LNCaP clone FGC (cell line): ENCODE measurements around the gene SNX18.

Experiments used
- DNase-seq: peaks from one replicate; pipeline ENCODE4 v3.0.0-alpha.2; 2011; ENCODE audit warnings: low read depth
- H3K4me3 ChIP-seq: 2 replicates; pipeline ENCODE4 v1.5.1; 2011; ENCODE audit warnings: mild to moderate bottlenecking, low read depth, low read length, control low read depth
- TF ChIP-seq, protein P1 (sequence below): IDR thresholded peaks from 2 replicates; pipeline ENCODE4 v1.5.1; 2012; ENCODE audit warnings: mild to moderate bottlenecking; ENCODE audit not compliant: control insufficient read depth, insufficient read depth; ENCODE audit errors: extremely low read depth

SNX18 gene

DNA sequence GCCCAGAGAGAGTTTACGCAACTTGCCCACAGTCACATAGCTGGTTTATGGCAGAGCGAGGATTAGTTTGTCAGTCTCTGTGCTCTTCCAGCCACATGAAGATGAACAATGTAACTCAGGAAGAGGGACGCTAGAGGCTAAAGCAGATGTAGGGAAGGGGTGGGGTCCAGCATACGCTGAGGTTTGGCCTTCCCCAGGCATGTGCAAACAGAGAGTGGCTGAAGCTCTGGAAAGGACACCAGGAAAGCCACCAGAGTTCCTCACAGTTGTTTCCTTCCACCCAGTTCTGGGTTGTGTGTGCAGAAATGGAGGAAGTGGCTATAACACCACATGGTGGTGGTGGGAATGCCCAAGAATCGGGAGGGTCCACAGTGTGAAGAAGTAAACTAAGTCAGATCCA, 60.0 kb downstream of the SNX18 start:
- DNase-seq = no peak
- H3K4me3 ChIP-seq = no peak overlapping the region
- TF ChIP-seq, protein P1, sequence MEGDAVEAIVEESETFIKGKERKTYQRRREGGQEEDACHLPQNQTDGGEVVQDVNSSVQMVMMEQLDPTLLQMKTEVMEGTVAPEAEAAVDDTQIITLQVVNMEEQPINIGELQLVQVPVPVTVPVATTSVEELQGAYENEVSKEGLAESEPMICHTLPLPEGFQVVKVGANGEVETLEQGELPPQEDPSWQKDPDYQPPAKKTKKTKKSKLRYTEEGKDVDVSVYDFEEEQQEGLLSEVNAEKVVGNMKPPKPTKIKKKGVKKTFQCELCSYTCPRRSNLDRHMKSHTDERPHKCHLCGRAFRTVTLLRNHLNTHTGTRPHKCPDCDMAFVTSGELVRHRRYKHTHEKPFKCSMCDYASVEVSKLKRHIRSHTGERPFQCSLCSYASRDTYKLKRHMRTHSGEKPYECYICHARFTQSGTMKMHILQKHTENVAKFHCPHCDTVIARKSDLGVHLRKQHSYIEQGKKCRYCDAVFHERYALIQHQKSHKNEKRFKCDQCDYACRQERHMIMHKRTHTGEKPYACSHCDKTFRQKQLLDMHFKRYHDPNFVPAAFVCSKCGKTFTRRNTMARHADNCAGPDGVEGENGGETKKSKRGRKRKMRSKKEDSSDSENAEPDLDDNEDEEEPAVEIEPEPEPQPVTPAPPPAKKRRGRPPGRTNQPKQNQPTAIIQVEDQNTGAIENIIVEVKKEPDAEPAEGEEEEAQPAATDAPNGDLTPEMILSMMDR = no peak

DNA sequence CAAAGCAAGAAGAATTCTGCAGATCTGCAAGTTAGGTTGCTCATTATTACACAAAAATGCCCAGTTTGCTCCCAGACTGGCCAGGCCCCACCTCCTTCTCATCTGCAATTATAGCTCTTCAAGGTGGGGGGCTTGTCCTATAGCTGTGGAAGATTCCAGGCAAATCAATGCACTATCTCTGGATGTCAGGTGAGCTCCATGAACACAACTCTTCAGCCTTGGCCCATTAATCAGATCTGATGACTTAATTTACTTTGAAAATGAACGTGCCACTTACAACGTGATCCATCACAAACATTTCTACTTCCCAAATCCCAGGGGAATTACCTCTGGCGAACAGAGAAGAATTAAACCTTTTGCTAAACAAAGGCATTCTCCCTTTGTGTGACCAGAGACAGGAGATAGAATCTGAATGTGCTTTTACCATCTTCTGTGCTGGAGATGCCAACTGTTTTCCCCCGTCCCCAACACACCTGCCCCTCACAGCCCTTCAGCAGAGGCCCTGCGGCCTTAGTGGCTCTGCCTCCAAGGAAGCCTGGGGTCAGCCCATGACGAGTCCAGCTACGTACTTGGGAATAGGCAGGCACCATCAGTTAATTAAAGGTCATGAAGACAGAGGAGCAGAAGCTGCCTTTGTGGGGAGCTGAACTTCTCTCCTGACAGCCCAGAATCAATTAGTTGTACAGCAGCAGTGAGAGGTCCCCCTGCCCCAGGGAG, 60.5 kb downstream of the SNX18 start:
- H3K4me3 ChIP-seq = no peak overlapping the region
- TF ChIP-seq, protein P1 = no peak
- no peak for DNase-seq

DNA sequence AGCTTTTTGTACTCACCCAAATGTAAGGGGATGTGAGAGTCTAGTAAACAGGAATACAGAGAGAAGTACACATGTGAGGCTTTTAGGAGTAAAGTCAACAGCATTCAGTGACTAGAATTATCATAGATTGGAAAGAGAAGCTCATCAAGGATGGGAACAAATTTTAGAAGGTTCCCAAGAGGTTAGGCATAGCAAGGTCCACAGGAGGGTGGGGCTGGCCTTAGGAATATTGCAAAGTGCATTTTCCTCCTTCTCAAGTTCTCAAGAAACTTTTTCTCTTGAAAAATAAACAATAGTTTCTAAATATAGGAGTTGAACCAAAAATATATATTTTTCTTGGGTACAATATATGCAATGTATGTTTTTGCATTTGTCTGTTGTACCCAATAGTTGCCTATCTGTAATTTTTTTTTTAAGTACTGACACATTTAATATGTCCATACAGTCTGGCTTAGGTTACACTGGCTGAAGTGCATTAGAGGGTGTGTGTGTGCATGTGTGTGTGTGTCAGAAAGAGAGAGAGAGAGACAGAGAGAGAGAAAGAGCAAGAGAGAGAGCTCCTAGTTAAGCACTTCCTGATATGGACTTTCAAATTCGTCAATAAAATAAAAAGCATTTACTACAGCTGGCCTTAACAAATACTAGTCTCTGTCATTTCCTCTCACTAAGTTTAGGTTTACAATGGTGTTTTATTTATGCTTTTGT, 62.2 kb downstream of the SNX18 start:
- no peak for DNase-seq
- TF ChIP-seq, protein P1 = no peak
- no peak overlapping the region for H3K4me3 ChIP-seq

DNA sequence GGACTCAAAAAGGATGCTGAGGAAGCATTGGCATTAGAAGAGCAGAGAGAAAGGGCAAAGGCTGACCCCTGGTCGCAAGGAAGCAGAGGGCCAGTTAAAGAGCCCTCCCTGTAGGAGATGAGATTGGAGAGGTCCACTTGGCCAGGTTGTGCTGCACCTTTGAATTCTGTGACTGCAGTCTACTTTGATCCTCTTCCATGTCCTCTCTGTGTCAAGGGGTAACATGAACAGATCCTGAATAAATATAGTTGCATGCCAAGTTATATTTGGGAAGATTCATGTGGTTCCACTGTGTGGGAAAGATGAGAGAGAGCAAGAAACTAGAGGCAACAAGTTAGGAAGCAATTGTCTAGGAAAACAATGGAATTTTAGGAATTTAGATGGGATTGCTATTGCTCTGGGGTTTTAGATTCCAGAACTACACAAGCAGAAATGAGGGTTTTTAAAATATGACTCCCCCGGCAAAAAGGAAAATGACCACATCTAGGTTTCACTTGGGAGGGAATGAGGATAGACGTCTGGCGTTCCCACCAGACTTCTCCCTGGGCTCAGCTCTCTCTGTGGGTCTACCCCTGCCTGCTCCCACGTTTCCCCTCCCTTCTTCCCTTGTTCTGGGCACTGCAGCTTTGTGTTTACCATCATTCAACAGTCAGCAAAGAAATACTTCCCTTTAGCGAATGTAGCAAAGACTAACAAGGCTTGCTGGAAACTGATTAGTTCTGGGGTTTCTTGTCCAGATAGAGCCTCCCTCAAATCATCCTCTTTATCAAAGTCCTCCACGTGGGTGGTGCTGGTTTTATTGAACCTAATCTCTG, 63.6 kb downstream of the SNX18 start:
- no peak for DNase-seq
- H3K4me3 ChIP-seq = no peak overlapping the region
- TF ChIP-seq, protein P1 = no peak

DNA sequence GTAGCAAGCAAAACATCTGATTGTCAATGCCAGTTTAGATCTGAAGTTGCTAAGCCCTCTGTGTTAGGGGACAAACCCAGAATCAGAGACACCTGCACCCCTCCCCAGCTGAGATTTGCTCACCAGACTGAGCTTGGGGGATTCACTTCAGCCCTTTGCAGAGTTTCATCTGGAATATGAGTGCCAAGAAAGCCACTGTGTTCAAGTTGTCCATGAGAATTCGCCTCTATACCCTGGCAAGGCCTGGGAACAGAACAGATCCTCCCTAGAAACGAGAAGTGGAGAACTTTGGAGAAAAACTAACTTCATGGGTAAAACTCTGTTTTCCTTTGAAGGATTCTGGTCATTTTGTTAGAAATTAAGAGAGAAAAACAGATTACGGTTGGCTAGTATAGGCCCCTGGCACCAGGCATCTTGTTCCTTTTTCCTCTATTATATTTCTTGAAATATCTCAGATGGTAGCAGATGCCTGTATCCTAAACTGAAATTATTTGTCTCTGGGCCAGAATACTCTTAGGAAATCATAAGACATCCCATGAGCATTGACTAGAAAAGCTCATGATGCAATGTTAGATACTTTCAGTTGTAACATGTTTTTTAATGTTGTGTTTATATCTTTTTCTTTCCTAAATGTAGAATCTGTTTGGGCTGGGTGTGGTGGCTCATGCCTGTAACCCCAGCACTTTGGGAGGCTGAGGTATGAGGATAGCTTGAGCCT, 64.4 kb downstream of the SNX18 start:
- TF ChIP-seq, protein P1 = no peak
- no peak for DNase-seq
- no peak overlapping the region for H3K4me3 ChIP-seq

DNA sequence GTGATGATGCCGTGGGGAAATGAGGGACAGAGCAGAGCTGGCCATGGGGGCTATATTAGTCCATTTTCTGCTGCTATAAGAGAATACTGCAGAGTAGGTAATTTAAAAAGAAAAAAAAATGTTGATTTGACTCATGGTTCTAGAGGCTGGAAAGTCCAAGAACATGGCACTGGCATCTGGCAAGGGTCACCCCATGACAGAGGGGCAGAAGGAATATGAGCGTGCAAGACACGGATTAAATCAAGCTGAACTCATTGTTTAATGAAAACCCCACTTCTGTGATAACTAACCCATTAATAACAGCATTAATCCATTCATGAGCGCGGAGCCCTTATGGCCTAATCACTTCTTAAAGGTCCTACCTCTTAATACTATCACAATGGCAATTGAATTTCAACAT, 68.8 kb downstream of the SNX18 start:
- no peak for DNase-seq
- TF ChIP-seq, protein P1 = no peak
- no peak overlapping the region for H3K4me3 ChIP-seq
